ENCODE data around the gene OR4D6.

Gene OR4D6

GRCh38 chr11:59448484-59448883, 8.3 kb upstream of the OR4D6 start:
- H3K27ac Mint-ChIP-seq: no peak overlapping the region
- peaks cover 15 to 22% of the 10 kb centered on the region in 2 donors for H3K27me3 Mint-ChIP-seq
- no peaks in the 10 kb centered on the region for H3K4me1 Mint-ChIP-seq (ENCODE audit: low read depth in 2 of 2)
- H3K36me3 Mint-ChIP-seq (ENCODE audit: insufficient read depth): no peaks in the 10 kb centered on the region
- DNase-seq (no peak), ATAC-seq (replicated peaks) (no peak)
- no peak overlapping the region for H3K4me3 Mint-ChIP-seq
- H3K9me3 Mint-ChIP-seq: no peaks in the 10 kb centered on the region

- Mint-ChIP-seq H3K27me3 (peaks cover 51 to 57% of the 10 kb centered on the region in 2 donors), H3K9me3 (no peaks in the 10 kb centered on the region)
Measured at GRCh38 chr11:59459916-59460315, 3.2 kb downstream of the OR4D6 start.

GRCh38 chr11:59463190-59463641, 6.5 kb downstream of the OR4D6 start:
- ATAC-seq (replicated peaks): no peak
- no peak for DNase-seq

More at GRCh38 chr11:59459916-59460315, 3.2 kb downstream of the OR4D6 start:
- no peaks in the 10 kb centered on the region for H3K36me3 Mint-ChIP-seq (ENCODE audit: insufficient read depth)
- DNase-seq (no peak), ATAC-seq (replicated peaks) (no peak)
- H3K27ac Mint-ChIP-seq: no peak overlapping the region
- no peak overlapping the region for H3K4me3 Mint-ChIP-seq
- H3K4me1 Mint-ChIP-seq (ENCODE audit: low read depth in 2 of 2): no peaks in the 10 kb centered on the region

GRCh38 chr11:59473015-59473414, 16.3 kb downstream of the OR4D6 start, which contains the start of gene OR4D10:
TSS of gene OR4D10 (plus strand) at chr11:59473315. CDS start at chr11:59477430, 4,115 bp downstream.
- H3K9me3 Mint-ChIP-seq: no peaks in the 10 kb centered on the region
- H3K27ac Mint-ChIP-seq: no peak within 1 kb of the TSS
- no peaks in the 10 kb centered on the region for H3K4me1 Mint-ChIP-seq (ENCODE audit: low read depth in 2 of 2)
- H3K4me3 Mint-ChIP-seq: no peak within 1 kb of the TSS
- H3K36me3 Mint-ChIP-seq (ENCODE audit: insufficient read depth): no peaks in the 10 kb centered on the region
- DNase-seq (no peak), ATAC-seq (replicated peaks) (no peak)
- peaks cover 46 to 66% of the 10 kb centered on the region in 2 donors for H3K27me3 Mint-ChIP-seq

More at GRCh38 chr11:59463190-59463641, 6.5 kb downstream of the OR4D6 start:
- no peaks in the 10 kb centered on the region for H3K4me1 Mint-ChIP-seq (ENCODE audit: low read depth in 2 of 2)
- no peak overlapping the region for H3K27ac Mint-ChIP-seq
- no peak overlapping the region for H3K4me3 Mint-ChIP-seq
- peaks cover 0 to 1% of the 10 kb centered on the region in 2 donors for H3K9me3 Mint-ChIP-seq
- H3K36me3 Mint-ChIP-seq (ENCODE audit: insufficient read depth): no peaks in the 10 kb centered on the region
- H3K27me3 Mint-ChIP-seq: peaks cover 29 to 57% of the 10 kb centered on the region in 2 donors

GRCh38 chr11:59475176-59475575, 18.4 kb downstream of the OR4D6 start:
- ATAC-seq (replicated peaks) (no peak), DNase-seq (no peak)
- H3K27ac Mint-ChIP-seq: no peak overlapping the region
- H3K4me1 Mint-ChIP-seq (ENCODE audit: low read depth in 2 of 2): no peaks in the 10 kb centered on the region
- no peak overlapping the region for H3K4me3 Mint-ChIP-seq
- no peaks in the 10 kb centered on the region for H3K9me3 Mint-ChIP-seq
- H3K36me3 Mint-ChIP-seq (ENCODE audit: insufficient read depth): no peaks in the 10 kb centered on the region
- peaks cover 48 to 59% of the 10 kb centered on the region in 2 donors for H3K27me3 Mint-ChIP-seq

- Mint-ChIP-seq H3K4me3 (no peak overlapping the region), H3K27ac (no peak overlapping the region), H3K27me3 (peaks cover 28 to 37% of the 10 kb centered on the region in 2 donors), H3K4me1 (ENCODE audit: low read depth in 2 of 2) (no peaks in the 10 kb centered on the region), H3K9me3 (no peaks in the 10 kb centered on the region), H3K36me3 (ENCODE audit: insufficient read depth) (no peaks in the 10 kb centered on the region)
- no peak for ATAC-seq (replicated peaks)
- no peak for DNase-seq
Measured at GRCh38 chr11:59479906-59480305, 23.1 kb downstream of the OR4D6 start.

- Mint-ChIP-seq H3K36me3 (ENCODE audit: insufficient read depth) (no peaks in the 10 kb centered on the region), H3K4me3 (no peak overlapping the region), H3K27ac (no peak overlapping the region), H3K9me3 (no peaks in the 10 kb centered on the region), H3K27me3 (peaks cover 24 to 34% of the 10 kb centered on the region in 2 donors), H3K4me1 (ENCODE audit: low read depth in 2 of 2) (no peaks in the 10 kb centered on the region)
- DNase-seq: no peak
- ATAC-seq (replicated peaks): no peak
Measured at GRCh38 chr11:59480359-59480758, 23.6 kb downstream of the OR4D6 start.

GRCh38 chr11:59501931-59502330, 45.2 kb downstream of the OR4D6 start:
- Mint-ChIP-seq H3K27me3 (peaks cover 44% of the 10 kb centered on the region in 2 donors), H3K4me1 (ENCODE audit: low read depth in 2 of 2) (no peaks in the 10 kb centered on the region), H3K27ac (no peak overlapping the region), H3K4me3 (no peak overlapping the region), H3K9me3 (no peaks in the 10 kb centered on the region), H3K36me3 (ENCODE audit: insufficient read depth) (no peaks in the 10 kb centered on the region)
- ATAC-seq (replicated peaks) (no peak), DNase-seq (no peak)

- no peak for DNase-seq
- H3K27ac Mint-ChIP-seq: no peak within 1 kb of the TSS
- H3K36me3 Mint-ChIP-seq (ENCODE audit: insufficient read depth): no peaks in the 10 kb centered on the region
- H3K4me1 Mint-ChIP-seq (ENCODE audit: low read depth in 2 of 2): no peaks in the 10 kb centered on the region
- H3K27me3 Mint-ChIP-seq: peaks cover 36 to 37% of the 10 kb centered on the region in 2 donors
- no peak within 1 kb of the TSS for H3K4me3 Mint-ChIP-seq
- ATAC-seq (replicated peaks): no peak
- no peaks in the 10 kb centered on the region for H3K9me3 Mint-ChIP-seq
Measured at GRCh38 chr11:59503276-59503675, 46.5 kb downstream of the OR4D6 start, which contains the start of gene OR4D11. TSS of gene OR4D11 (plus strand) at chr11:59503576. CDS start at chr11:59503576, 0 bp downstream.

All from effector memory CD8-positive, alpha-beta T cell (primary cell).